Fibroblast of villous mesenchyme (primary cell): ENCODE measurements around the gene UBE2Q1. TPM values are rescaled to one million over a fixed set of nuclear protein-coding genes. Genes with fewer than 3 reads are reported as not detected.

ENCODE experiments used
- DNase-seq: peaks from one replicate; pipeline ENCODE4 v3.0.0-alpha.2; 2010; ENCODE audit warnings: low read depth
- H3K4me3 ChIP-seq: 2 replicates; pipeline ENCODE4 v1.5.1; 2011; ENCODE audit warnings: low read depth, mild to moderate bottlenecking, low read length
- CTCF ChIP-seq: IDR thresholded peaks from 2 replicates; pipeline ENCODE4 v1.5.1; 2012; ENCODE audit warnings: low read depth, mild to moderate bottlenecking, low read length; ENCODE audit not compliant: insufficient read depth
- total RNA-seq: library from RNA; depleted of rRNA; stranded (reverse); fragments of >200 nt; gene quantifications from 2 replicates; pipeline ENCODE4 v1.2.3, GENCODE V29; 2012

UBE2Q1 gene
- total RNA-seq, 1 donor = 36.3 TPM

GRCh38 chr1:154586641-154587040, 28.2 kb upstream of the UBE2Q1 start:
- DNase-seq = no peak
- TF ChIP-seq CTCF = no peak

GRCh38 chr1:154586231-154586630, 27.8 kb upstream of the UBE2Q1 start:
- no peak overlapping the region for H3K4me3 ChIP-seq
- no peak for TF ChIP-seq CTCF
- DNase-seq = no peak

More at GRCh38 chr1:154586641-154587040, 28.2 kb upstream of the UBE2Q1 start:
- H3K4me3 ChIP-seq = no peak overlapping the region

- peak; percentile 8 for TF ChIP-seq CTCF
- DNase-seq = no peak
- no peak overlapping the region for H3K4me3 ChIP-seq
These were observed 26.0 kb upstream of the UBE2Q1 start for GRCh38 chr1:154584267-154584994.

GRCh38 chr1:154583773-154584172, 25.3 kb upstream of the UBE2Q1 start:
- no peak overlapping the region for H3K4me3 ChIP-seq
- DNase-seq = peak; percentile 58
- no peak for TF ChIP-seq CTCF

GRCh38 chr1:154582885-154583284, 24.4 kb upstream of the UBE2Q1 start:
- H3K4me3 ChIP-seq = no peak overlapping the region
- DNase-seq = no peak
- no peak for TF ChIP-seq CTCF

GRCh38 chr1:154581766-154582165, 23.3 kb upstream of the UBE2Q1 start:
- no peak for TF ChIP-seq CTCF
- no peak overlapping the region for H3K4me3 ChIP-seq
- DNase-seq = no peak

GRCh38 chr1:154579374-154579773, 20.9 kb upstream of the UBE2Q1 start:
- H3K4me3 ChIP-seq = no peak overlapping the region
- DNase-seq = no peak
- TF ChIP-seq CTCF = no peak
